NCI-H526 (cell line): ENCODE measurements around the gene PGP.

ENCODE experiments used
- DNase-seq, 2 experiments: peaks; one replicate each; lab custom pipeline; 2025; lab: John Stamatoyannopoulos, UW

PGP gene

DNA sequence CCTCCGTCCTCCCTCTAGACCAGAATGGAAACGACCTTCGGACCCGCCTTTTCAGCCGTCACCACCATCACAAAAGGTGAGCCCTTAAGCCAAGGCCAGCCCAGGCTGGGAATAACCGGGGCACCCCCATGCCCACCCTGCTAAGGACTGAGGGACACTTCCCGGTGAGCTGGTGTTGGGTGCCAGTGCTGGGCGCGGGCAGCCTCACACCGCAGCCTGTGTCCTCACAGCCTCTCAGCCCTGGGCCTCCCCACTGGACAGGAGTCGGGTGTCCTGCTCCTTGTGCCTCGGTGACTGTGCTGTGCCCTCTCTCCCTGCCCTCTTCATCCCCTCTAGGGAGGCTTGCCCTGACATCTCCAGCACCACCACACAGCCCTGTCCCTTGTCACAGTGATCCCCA lies 48.8 kb downstream of the PGP start:
- DNase-seq: no peak

DNA sequence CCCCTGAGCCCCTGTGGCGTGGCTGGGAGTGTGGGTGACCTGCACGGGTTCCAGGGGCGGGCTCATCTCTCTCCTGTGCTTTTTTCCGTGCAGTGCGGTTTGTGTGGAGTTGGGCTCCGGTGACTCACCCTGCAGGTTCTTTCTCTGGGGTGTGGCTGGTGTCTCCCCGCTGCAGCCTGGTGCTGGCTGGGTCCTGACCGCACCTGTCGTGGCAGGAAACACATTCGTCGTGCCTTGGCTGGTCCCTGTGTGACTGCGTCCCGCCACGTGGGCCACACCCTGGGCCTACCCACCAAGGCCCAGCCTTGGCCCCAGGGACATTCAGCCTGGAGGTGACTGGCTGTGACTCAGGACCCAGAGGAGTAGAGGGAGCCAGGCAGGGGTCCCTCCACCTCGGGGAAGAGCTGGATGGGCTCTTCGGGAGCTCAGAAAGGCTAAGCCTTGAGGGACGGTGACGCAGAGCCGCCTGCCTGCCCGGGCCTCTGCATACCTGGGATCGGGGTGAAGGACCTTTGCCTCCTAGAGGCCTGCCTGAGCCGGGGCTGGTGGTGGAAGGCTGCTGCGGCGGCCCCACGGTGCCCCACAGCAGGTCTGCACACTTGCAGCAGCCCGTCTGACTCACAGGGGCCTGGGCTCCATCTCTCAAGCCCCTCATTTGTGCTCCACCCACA lies 51.3 kb downstream of the PGP start:
- DNase-seq: no peak

DNA sequence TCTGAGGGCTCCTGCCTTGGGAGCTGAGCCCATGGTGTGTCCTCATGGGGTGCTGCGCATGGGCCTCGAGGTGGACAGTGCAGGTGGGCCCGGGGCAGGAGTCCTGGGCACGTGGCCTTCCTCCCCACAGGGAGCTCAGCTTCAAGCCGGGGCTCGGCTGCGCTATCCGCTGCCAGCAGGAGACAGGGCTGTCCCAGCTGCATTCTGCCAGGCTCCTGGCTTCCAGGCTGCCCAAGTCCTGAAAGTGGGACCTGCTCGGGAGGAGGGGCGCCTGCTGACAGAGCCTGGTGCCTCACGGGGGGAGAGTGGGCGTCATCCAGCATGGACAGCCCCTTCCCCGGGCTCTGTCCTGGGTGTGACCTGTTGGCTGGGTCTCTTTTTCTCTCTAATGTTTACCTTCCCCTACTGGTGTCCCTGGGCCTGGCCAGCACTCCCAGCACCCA lies 51.9 kb downstream of the PGP start:
- DNase-seq: no peak

DNA sequence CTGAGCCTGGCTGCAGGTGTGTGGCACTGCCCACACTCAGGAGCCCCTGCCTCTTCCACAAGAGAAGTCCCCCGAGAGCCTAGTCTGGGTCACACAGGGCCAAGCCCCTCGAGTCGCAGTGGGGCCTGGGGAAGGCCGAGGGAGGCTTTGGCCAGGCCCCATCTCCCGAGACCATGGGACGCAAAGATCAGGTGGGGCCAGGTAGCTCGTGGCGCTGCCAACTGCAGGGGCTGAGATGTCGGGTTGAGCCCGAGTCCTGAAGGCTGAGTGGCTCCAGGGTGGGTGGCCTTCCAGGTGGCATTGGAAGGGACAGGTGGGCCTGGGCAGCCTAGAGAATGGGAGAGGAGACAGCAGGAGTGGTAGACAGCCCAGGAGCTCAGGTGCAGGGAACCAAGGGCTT lies 52.7 kb downstream of the PGP start:
- no peak for DNase-seq
